Measurements from ENCODE around the gene SEC23A.

SEC23A gene

DNA sequence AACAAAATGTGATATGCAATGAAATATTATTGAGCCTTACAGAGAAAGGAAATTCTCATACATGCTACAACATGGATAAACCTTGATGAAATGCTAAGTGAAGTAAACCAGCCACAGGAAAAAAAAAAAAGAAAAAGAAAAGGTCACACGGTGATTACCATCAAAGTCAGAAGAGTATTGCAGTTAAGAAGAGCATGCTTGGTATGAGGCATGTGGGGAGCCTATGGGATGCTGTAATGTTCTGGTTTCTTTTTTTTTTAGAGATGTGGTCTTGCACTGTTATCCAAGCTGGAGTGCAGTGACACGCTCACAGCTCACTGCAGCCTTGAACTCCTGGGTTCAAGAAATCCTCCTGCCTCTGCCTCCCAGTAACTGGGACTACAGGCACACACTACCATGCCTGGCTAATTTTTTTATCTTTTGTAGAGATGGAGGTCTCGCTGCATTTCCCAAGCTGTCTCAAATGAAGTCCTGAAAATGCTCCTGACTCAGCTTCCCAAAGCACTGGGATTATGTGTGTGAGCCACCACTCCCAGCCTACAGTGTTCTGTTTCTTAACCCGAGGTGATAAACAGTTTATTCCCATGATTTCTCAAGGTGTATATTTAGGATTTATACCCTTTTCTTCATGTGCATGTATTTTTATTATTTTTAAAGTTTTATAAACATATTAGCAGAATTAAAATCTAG lies 96.2 kb downstream of the SEC23A start:
- no peak for TF ChIP-seq CTCF (IDR thresholded peaks at IDR 0.05; ENCODE audit: extremely low read depth, missing control alignments)
- no peak for DNase-seq (ENCODE audit: low spot score)

- no peak for TF ChIP-seq CTCF (IDR thresholded peaks at IDR 0.05; ENCODE audit: extremely low read depth, missing control alignments)
- no peak for DNase-seq (ENCODE audit: low spot score)
These were observed 97.8 kb downstream of the SEC23A start for GRCh38 chr14:39005044-39005880.

- DNase-seq (ENCODE audit: low spot score): no peak
- TF ChIP-seq CTCF (IDR thresholded peaks at IDR 0.05; ENCODE audit: extremely low read depth, missing control alignments): no peak
These were observed 103.1 kb downstream of the SEC23A start for GRCh38 chr14:38999949-39000348.

DNA sequence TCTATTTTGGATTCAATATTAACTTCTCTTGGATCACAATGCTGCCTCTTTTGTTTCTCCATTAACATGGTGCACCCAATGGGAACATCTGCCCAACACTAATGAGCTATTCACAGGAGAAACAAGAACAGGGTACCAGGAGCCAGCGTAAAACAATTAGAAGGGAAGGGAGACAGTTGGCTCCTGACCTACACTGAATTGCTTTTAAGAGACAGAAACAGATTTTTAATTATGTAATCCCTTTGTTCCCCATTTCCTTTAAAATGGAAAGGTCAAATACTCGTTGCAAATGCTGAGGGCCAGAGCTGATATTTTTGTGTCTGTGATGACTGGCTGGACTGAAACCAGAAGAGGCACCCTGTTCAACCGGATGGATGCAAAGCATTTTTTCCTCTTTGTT lies 108.3 kb downstream of the SEC23A start:
- no peak for DNase-seq (ENCODE audit: low spot score)
- TF ChIP-seq CTCF (IDR thresholded peaks at IDR 0.05; ENCODE audit: extremely low read depth, missing control alignments): no peak

DNA sequence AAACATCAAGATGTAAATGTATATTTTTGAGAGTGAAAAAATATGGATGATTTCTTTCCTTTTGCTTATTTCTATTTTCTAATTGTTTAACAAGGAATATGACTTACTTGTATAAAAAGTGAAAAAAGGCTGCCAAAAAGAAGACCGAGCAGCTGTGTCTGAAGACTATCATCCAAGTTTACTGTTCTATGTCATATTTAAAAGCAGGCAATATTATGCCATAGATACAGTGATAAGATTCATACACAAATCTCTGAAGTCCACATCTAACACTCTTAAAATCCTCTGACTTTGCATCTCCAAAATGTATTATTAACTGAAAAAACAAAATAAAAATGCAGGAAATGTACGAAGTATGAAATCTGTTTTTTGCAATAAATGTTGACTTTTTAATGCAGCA lies 109.1 kb downstream of the SEC23A start:
- no peak for DNase-seq (ENCODE audit: low spot score)
- TF ChIP-seq CTCF (IDR thresholded peaks at IDR 0.05; ENCODE audit: extremely low read depth, missing control alignments): no peak

- no peak for DNase-seq (ENCODE audit: low spot score)
- no peak for TF ChIP-seq CTCF (IDR thresholded peaks at IDR 0.05; ENCODE audit: extremely low read depth, missing control alignments)
These were observed 110.8 kb downstream of the SEC23A start for GRCh38 chr14:38992067-38992844.

DNA sequence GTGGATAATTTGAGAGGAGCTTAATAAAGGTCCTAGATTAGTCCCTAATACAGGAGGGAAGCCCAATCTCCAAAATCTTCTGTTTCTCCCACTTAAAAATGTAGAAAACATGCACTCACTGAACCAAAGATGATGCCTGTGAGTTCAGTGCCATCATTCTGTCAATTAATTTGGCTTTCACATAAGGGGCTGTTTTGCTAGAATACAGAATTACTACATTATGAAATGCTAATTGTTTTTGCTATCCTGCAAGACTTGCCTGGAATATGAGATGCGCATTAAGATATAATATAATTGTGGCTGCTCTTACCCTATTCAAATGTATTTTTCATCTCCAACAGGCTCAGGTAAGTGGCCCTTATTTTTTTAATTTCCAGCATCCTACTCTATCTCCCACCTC lies 111.7 kb downstream of the SEC23A start:
- DNase-seq (ENCODE audit: low spot score): no peak
- TF ChIP-seq CTCF (IDR thresholded peaks at IDR 0.05; ENCODE audit: extremely low read depth, missing control alignments): no peak
